HEK293 (cell line): ENCODE results near the gene AIRE.

Source experiments
- CTCF ChIA-PET: fragments of 350-600 bp; formaldehyde crosslinking; extraction: SDS; loops from one replicate; lab custom pipeline; 2021; ENCODE audit warnings: antibody characterized with exemption; lab: Yijun Ruan, JAX
- POLR2A ChIA-PET: fragments of 300-600 bp; formaldehyde crosslinking; extraction: SDS; loops from one replicate; lab custom pipeline; 2020; ENCODE audit warnings: antibody characterized with exemption, inconsistent platforms; lab: Yijun Ruan, JAX
- H3K27ac ChIP-seq: fragments of 200-500 bp; sonication (Bioruptor generic); 2 replicates; pipeline ENCODE4 v1.5.1; 2014; ENCODE audit warnings: low read depth, low read length, control low read depth, inconsistent platforms; ENCODE audit errors: extremely low read depth
- H3K36me3 ChIP-seq, 2 experiments: fragments of 200-500 bp in 1 of 2; sonication (Bioruptor generic) in 1 of 2; 1 replicate in 1 of 2; 2 replicates in 1 of 2; pipeline ENCODE4 v1.5.1; 2014 to 2017; ENCODE audit warnings: inconsistent platforms in 2 of 2, low read length in 2 of 2; ENCODE audit not compliant: control insufficient read depth in 2 of 2, insufficient read depth in 1 of 2
- H3K4me1 ChIP-seq: fragments of 200-500 bp; sonication (Bioruptor generic); 2 replicates; pipeline ENCODE4 v1.5.1; 2014; ENCODE audit warnings: mild to moderate bottlenecking, low read length, inconsistent platforms; ENCODE audit not compliant: control insufficient read depth, insufficient read depth
- H3K4me3 ChIP-seq: 2 replicates; pipeline ENCODE4 v1.5.1; 2011; ENCODE audit warnings: low read depth, mild to moderate bottlenecking, control low read depth, low read length, moderate library complexity
- H3K9me3 ChIP-seq: fragments of 200-500 bp; sonication (Bioruptor generic); 2 replicates; pipeline ENCODE4 v1.5.1; 2014; ENCODE audit warnings: low read depth, low read length, inconsistent platforms; ENCODE audit not compliant: control insufficient read depth, insufficient read depth
- EGR2 ChIP-seq: fragments of 450-650 bp; formaldehyde crosslinking; IDR thresholded peaks from 2 replicates; pipeline ENCODE4 v1.5.1; 2016; ENCODE audit warnings: low read depth, missing biosample characterization, missing genetic modification characterization
- KLF10 ChIP-seq: fragments of 450-650 bp; IDR thresholded peaks from 2 replicates; pipeline ENCODE4 v1.5.1; 2018; ENCODE audit warnings: missing biosample characterization, mild to moderate bottlenecking, missing genetic modification characterization
- KLF17 ChIP-seq: fragments of 450-650 bp; formaldehyde crosslinking; IDR thresholded peaks from 2 replicates; pipeline ENCODE4 v1.5.1; 2016; ENCODE audit warnings: missing biosample characterization, missing genetic modification characterization
- KLF7 ChIP-seq: fragments of 450-650 bp; formaldehyde crosslinking; IDR thresholded peaks from 2 replicates; pipeline ENCODE4 v1.5.1; 2016; ENCODE audit warnings: missing biosample characterization, missing genetic modification characterization, borderline replicate concordance
- OSR2 ChIP-seq: fragments of 450-650 bp; formaldehyde crosslinking; IDR thresholded peaks from 2 replicates; pipeline ENCODE4 v1.5.1; 2016; ENCODE audit warnings: missing biosample characterization, missing genetic modification characterization
- PBX3 ChIP-seq: sonication (generic); formaldehyde crosslinking; IDR thresholded peaks from 2 replicates; pipeline ENCODE4 v1.8.1; 2022; ENCODE audit warnings: mild to moderate bottlenecking, moderate library complexity, missing genetic modification reagents
- REST ChIP-seq: fragments of 450-650 bp; formaldehyde crosslinking; IDR thresholded peaks from 2 replicates; pipeline ENCODE4 v1.5.1; 2016; ENCODE audit warnings: missing biosample characterization, missing genetic modification characterization
- SCRT1 ChIP-seq: fragments of 450-650 bp; formaldehyde crosslinking; IDR thresholded peaks from 2 replicates; pipeline ENCODE4 v1.5.1; 2016; ENCODE audit warnings: missing biosample characterization, missing genetic modification characterization, borderline replicate concordance
- TCF7L2 ChIP-seq: IDR thresholded peaks from 2 replicates; pipeline ENCODE4 v1.6.1; 2011; ENCODE audit warnings: low read depth, mild to moderate bottlenecking, inconsistent platforms, low read length, moderate library complexity, borderline replicate concordance
- ZBTB10 ChIP-seq: fragments of 450-650 bp; formaldehyde crosslinking; IDR thresholded peaks from 2 replicates; pipeline ENCODE4 v1.5.1; 2016; ENCODE audit warnings: missing biosample characterization, missing genetic modification characterization
- ZEB2 ChIP-seq: fragments of 450-650 bp; formaldehyde crosslinking; IDR thresholded peaks from 2 replicates; pipeline ENCODE4 v1.5.1; 2016; ENCODE audit warnings: missing biosample characterization, missing genetic modification characterization
- ZFP69B ChIP-seq: fragments of 450-650 bp; formaldehyde crosslinking; IDR thresholded peaks from 2 replicates; pipeline ENCODE4 v1.5.1; 2016; ENCODE audit warnings: missing biosample characterization, missing genetic modification characterization
- ZNF266 ChIP-seq: fragments of 450-650 bp; formaldehyde crosslinking; IDR thresholded peaks from 2 replicates; pipeline ENCODE4 v1.5.1; 2016; ENCODE audit warnings: missing biosample characterization, missing genetic modification characterization, low read depth
- ZNF292 ChIP-seq: fragments of 450-650 bp; formaldehyde crosslinking; IDR thresholded peaks from 2 replicates; pipeline ENCODE4 v1.5.1; 2016; ENCODE audit warnings: low read depth, missing biosample characterization, missing genetic modification characterization, borderline replicate concordance
- ZNF335 ChIP-seq: fragments of 450-650 bp; formaldehyde crosslinking; conservative IDR thresholded peaks from 2 replicates; pipeline ENCODE4 v1.5.1; 2016; ENCODE audit warnings: missing biosample characterization, missing genetic modification characterization
- ZNF341 ChIP-seq: fragments of 450-650 bp; formaldehyde crosslinking; IDR thresholded peaks from 2 replicates; pipeline ENCODE4; 2016; ENCODE audit warnings: low read depth, missing biosample characterization, missing genetic modification characterization
- ZNF350 ChIP-seq: fragments of 450-650 bp; formaldehyde crosslinking; IDR thresholded peaks from 2 replicates; pipeline ENCODE4 v1.5.0; 2017; ENCODE audit warnings: missing biosample characterization, mild to moderate bottlenecking, missing genetic modification characterization
- ZNF416 ChIP-seq: fragments of 450-650 bp; formaldehyde crosslinking; IDR thresholded peaks from 2 replicates; pipeline ENCODE4 v1.5.1; 2016; ENCODE audit warnings: missing biosample characterization, missing genetic modification characterization
- ZNF449 ChIP-seq: fragments of 450-650 bp; formaldehyde crosslinking; IDR thresholded peaks from 2 replicates; pipeline ENCODE4 v1.5.1; 2017; ENCODE audit warnings: missing biosample characterization, mild to moderate bottlenecking, missing genetic modification characterization, moderate library complexity
- ZNF621 ChIP-seq: fragments of 450-650 bp; formaldehyde crosslinking; IDR thresholded peaks from 2 replicates; pipeline ENCODE4 v1.5.1; 2017; ENCODE audit warnings: missing biosample characterization, missing genetic modification characterization
- ZNF629 ChIP-seq: fragments of 450-650 bp; formaldehyde crosslinking; IDR thresholded peaks from 2 replicates; pipeline ENCODE4 v1.5.1; 2017; ENCODE audit warnings: missing biosample characterization, missing genetic modification characterization
- ZNF777 ChIP-seq: fragments of 450-650 bp; formaldehyde crosslinking; IDR thresholded peaks from 2 replicates; pipeline ENCODE4 v1.5.1; 2017; ENCODE audit warnings: missing biosample characterization, missing genetic modification characterization, borderline replicate concordance
- ZNF792 ChIP-seq: fragments of 450-650 bp; formaldehyde crosslinking; IDR thresholded peaks from 2 replicates; pipeline ENCODE4 v1.5.1; 2016; ENCODE audit warnings: missing biosample characterization, missing genetic modification characterization
- ZSCAN5A ChIP-seq: fragments of 450-650 bp; formaldehyde crosslinking; IDR thresholded peaks from 2 replicates; pipeline ENCODE4 v1.5.1; 2016; ENCODE audit warnings: missing biosample characterization, missing genetic modification characterization

The AIRE gene

GRCh38 chr21:44294391-44295162, 8.9 kb downstream of the AIRE start (continued):
- TF ChIP-seq ZFP69B (tag by site-specific recombination) (peak; percentile 61; the same call in 1 of the 2 replicates), ZNF335 (tag by site-specific recombination) (no peak), ZSCAN5A (tag by site-specific recombination) (no peak), OSR2 (tag by site-specific recombination) (peak; percentile 71; the same call in 1 of the 2 replicates)

- no peak overlapping the region for H3K4me3 ChIP-seq
- peaks cover 4% of the 10 kb centered on the region; the same call in 1 of the 2 replicates for H3K4me1 ChIP-seq
- H3K36me3 ChIP-seq, result no peaks in the 10 kb centered on the region
- no peaks in the 10 kb centered on the region for H3K9me3 ChIP-seq
- H3K27ac ChIP-seq, result no peak overlapping the region
- ChIA-PET CTCF (interaction anchor here (0.6 to 1.1 kb wide), 3 partner anchors 10 to 18 kb away, joined by 3 to 6 read pairs (median 4); no protein-coding TSS in a partner anchor), POLR2A (no interaction called here)
- TF ChIP-seq ZNF449 (peak; percentile 83; the same call in 1 of the 2 replicates), KLF7 (tag by site-specific recombination) (no peak), ZBTB10 (0 out of 2 replicates have a peak, but pooled peaks have one; percentile 24), ZNF341 (tag by site-specific recombination) (0 out of 2 replicates have a peak, but pooled peaks have one; percentile 31), REST (tag by site-specific recombination) (no peak), ZNF777 (tag by site-specific recombination) (no peak), ZNF416 (no peak), ZNF629 (tag by site-specific recombination) (no peak), SCRT1 (tag by site-specific recombination) (no peak), TCF7L2 (no peak), ZEB2 (tag by site-specific recombination) (no peak), PBX3 (CRISPR knock-in tag) (no peak), ZNF621 (tag by site-specific recombination) (no peak), ZNF350 (tag by site-specific recombination) (no peak), ZNF266 (tag by site-specific recombination) (no peak), KLF10 (tag by site-specific recombination) (no peak), EGR2 (tag by site-specific recombination) (0 out of 2 replicates have a peak, but pooled peaks have one; percentile 13), ZNF792 (tag by site-specific recombination) (no peak), ZNF292 (tag by site-specific recombination) (no peak), KLF17 (tag by site-specific recombination) (peak; percentile 75; the same call in 1 of the 2 replicates)
These were observed 9.5 kb downstream of the AIRE start for GRCh38 chr21:44295163-44295573.
